GM21381 (cell line): Measurements from ENCODE around the gene BPIFB1.

Experiments
- ATAC-seq: cut with Tn5 transposase; IDR thresholded peaks from one replicate; pipeline ENCODE4 v1.9.1; 2021; ENCODE audit warnings: mild to moderate bottlenecking, moderate library complexity; ENCODE audit not compliant: unreplicated experiment

Gene BPIFB1

GRCh38 chr20:33291830-33292355 lies 8.9 kb downstream of the BPIFB1 start:
- no peak for ATAC-seq

GRCh38 chr20:33296206-33296605 lies 13.2 kb downstream of the BPIFB1 start:
- no peak for ATAC-seq

- no peak for ATAC-seq
These were observed 15.4 kb downstream of the BPIFB1 start for GRCh38 chr20:33298391-33298790.

- ATAC-seq, result no peak
These were observed 16.1 kb downstream of the BPIFB1 start for GRCh38 chr20:33299111-33299603.

GRCh38 chr20:33301192-33301930 lies 18.3 kb downstream of the BPIFB1 start:
- no peak for ATAC-seq

GRCh38 chr20:33303595-33303994 lies 20.6 kb downstream of the BPIFB1 start:
- ATAC-seq, result no peak

- ATAC-seq, result no peak
These were observed 21.0 kb downstream of the BPIFB1 start for GRCh38 chr20:33304046-33304445.

GRCh38 chr20:33305589-33306057 lies 22.6 kb downstream of the BPIFB1 start:
- ATAC-seq, result no peak

- ATAC-seq, result no peak
These were observed 23.2 kb downstream of the BPIFB1 start for GRCh38 chr20:33306228-33306627.

GRCh38 chr20:33306807-33307206 lies 23.8 kb downstream of the BPIFB1 start:
- ATAC-seq, result no peak

GRCh38 chr20:33308668-33309067 lies 25.7 kb downstream of the BPIFB1 start:
- no peak for ATAC-seq

GRCh38 chr20:33309631-33310030 lies 26.6 kb downstream of the BPIFB1 start:
- ATAC-seq, result no peak

- ATAC-seq, result no peak
These were observed 27.4 kb downstream of the BPIFB1 start for GRCh38 chr20:33310327-33310899.

- no peak for ATAC-seq
These were observed 28.0 kb downstream of the BPIFB1 start for GRCh38 chr20:33311011-33311410.

GRCh38 chr20:33311996-33312395 lies 29.0 kb downstream of the BPIFB1 start:
- no peak for ATAC-seq

- no peak for ATAC-seq
These were observed 29.6 kb downstream of the BPIFB1 start for GRCh38 chr20:33312583-33312982.

- no peak for ATAC-seq
These were observed 30.8 kb downstream of the BPIFB1 start for GRCh38 chr20:33313686-33314314.

GRCh38 chr20:33316343-33316742 lies 33.3 kb downstream of the BPIFB1 start:
- ATAC-seq, result no peak

- ATAC-seq, result no peak
These were observed 33.9 kb downstream of the BPIFB1 start for GRCh38 chr20:33316958-33317357.

- ATAC-seq, result no peak
These were observed 34.5 kb downstream of the BPIFB1 start for GRCh38 chr20:33317424-33318095.

GRCh38 chr20:33318096-33318429 lies 35.0 kb downstream of the BPIFB1 start:
- no peak for ATAC-seq
